Effector memory CD8-positive, alpha-beta T cell (primary cell): ENCODE data around the gene NDUFAB1.
"Not testable (repeated sequence)": the region's sequence is repeated elsewhere in the genome, so short reads cannot be mapped to it uniquely, and the experiment has no call there.

Experiments
- ATAC-seq: fragments of 150-1000 bp; cut with Tn5 transposase; replicated peaks from 2 replicates; pipeline ENCODE4 v1.10.0; 2021; ENCODE audit warnings: mild to moderate bottlenecking, moderate library complexity
- DNase-seq, 3 experiments: peaks; one replicate each; pipeline ENCODE4 v3.0.0; 2021
- H3K27ac Mint-ChIP-seq, 2 donors: one replicate each; pipeline ENCODE4 v1.8.0; 2022; ENCODE audit warnings: mild to moderate bottlenecking in 2 of 2, mixed read lengths in 2 of 2, moderate library complexity in 2 of 2
- H3K27me3 Mint-ChIP-seq, 2 donors: one replicate each; pipeline ENCODE4 v1.8.0; 2022; ENCODE audit warnings: mixed read lengths in 2 of 2
- H3K36me3 Mint-ChIP-seq: one replicate; pipeline ENCODE4 v1.8.0; 2022; ENCODE audit warnings: mild to moderate bottlenecking, moderate library complexity, mixed read lengths; ENCODE audit not compliant: insufficient read depth
- H3K4me1 Mint-ChIP-seq, 2 donors: one replicate each; pipeline ENCODE4 v1.8.0; 2022; ENCODE audit warnings: low read depth in 2 of 2, mixed read lengths in 2 of 2
- H3K4me3 Mint-ChIP-seq, 2 donors: one replicate each; pipeline ENCODE4 v1.8.0; 2022; ENCODE audit warnings: mild to moderate bottlenecking in 2 of 2, mixed read lengths in 2 of 2, moderate library complexity in 2 of 2
- H3K9me3 Mint-ChIP-seq, 2 donors: one replicate each; pipeline ENCODE4 v1.8.0; 2022; ENCODE audit warnings: mixed read lengths in 2 of 2
- total RNA-seq, 9 experiments: gene quantifications; one replicate each; lab custom pipeline; 2026; lab: John Stamatoyannopoulos, UW

NDUFAB1 gene
- 11.5 to 108 (median 35.2) reads per million in 9 experiments for total RNA-seq

- peaks cover 14% of the 10 kb centered on the region for H3K36me3 Mint-ChIP-seq
Measured at GRCh38 chr16:23595951-23596720, at the start of gene NDUFAB1. NDUFAB1 (minus strand) TSS chr16:23596316; CDS start chr16:23596290, 26 bp downstream.

DNA sequence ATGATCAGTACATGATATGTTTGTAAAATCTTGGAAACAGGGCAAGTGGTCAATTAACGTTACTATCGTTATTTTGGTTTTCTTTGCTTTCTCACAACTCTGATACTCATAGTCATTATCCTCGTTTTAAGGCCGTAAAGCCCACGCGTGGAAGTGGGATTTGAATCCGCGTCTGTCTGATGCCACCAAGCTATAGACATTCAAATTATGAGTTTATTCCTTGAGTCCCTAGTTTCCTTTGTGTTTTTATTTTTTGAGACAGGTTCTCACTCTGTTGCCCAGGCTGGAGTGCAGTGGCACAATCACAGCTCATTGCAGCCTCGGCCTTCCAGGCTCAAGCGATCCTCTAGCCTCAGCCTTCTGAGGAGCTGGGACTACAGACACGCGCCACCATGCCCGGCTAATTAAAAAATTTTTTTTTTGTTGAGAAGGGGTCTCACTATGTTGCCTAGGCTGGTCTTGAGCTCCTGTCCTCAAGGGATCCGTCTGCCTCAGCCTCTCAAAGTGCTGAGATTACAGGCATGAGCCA, 46.2 kb upstream of the NDUFAB1 start:
- Mint-ChIP-seq H3K27me3 (no peaks in the 10 kb centered on the region), H3K9me3 (no peaks in the 10 kb centered on the region), H3K27ac (peak overlapping the region; percentile 97 to 98), H3K4me1 (peaks cover 35% of the 10 kb centered on the region in 2 donors), H3K4me3 (peak overlapping the region; percentile 95 to 96), H3K36me3 (peaks cover 52% of the 10 kb centered on the region)
- ATAC-seq = no peak
- no peak for DNase-seq

More at GRCh38 chr16:23595951-23596720, at the start of gene NDUFAB1:
- peak; percentile 98 for ATAC-seq
- peak within 1 kb of the TSS; percentile 82 to 83 for H3K4me3 Mint-ChIP-seq
- H3K27me3 Mint-ChIP-seq = no peaks in the 10 kb centered on the region
- H3K4me1 Mint-ChIP-seq = peaks cover 14 to 31% of the 10 kb centered on the region in 2 donors
- peak; percentile 86 to 93 (median 92) for DNase-seq
- no peaks in the 10 kb centered on the region for H3K9me3 Mint-ChIP-seq
- H3K27ac Mint-ChIP-seq = peak within 1 kb of the TSS; percentile 58 to 81

GRCh38 chr16:23640931-23641765, 45.0 kb upstream of the NDUFAB1 start, which contains the start of the genes DCTN5 and PALB2:
DCTN5 (plus strand) TSS chr16:23641466; CDS start chr16:23641543, 77 bp downstream.
PALB2 (minus strand) TSS chr16:23641310; CDS start chr16:23641157, 153 bp downstream.
- H3K27me3 Mint-ChIP-seq = no peaks in the 10 kb centered on the region

GRCh38 chr16:23640615-23640930, 44.5 kb upstream of the NDUFAB1 start:
- H3K36me3 Mint-ChIP-seq = peaks cover 49% of the 10 kb centered on the region
- H3K9me3 Mint-ChIP-seq = no peaks in the 10 kb centered on the region
- DNase-seq (no peak), ATAC-seq (no peak)
- no peaks in the 10 kb centered on the region for H3K27me3 Mint-ChIP-seq
- peak overlapping the region; percentile 95 to 96 for H3K4me3 Mint-ChIP-seq
- peak overlapping the region; percentile 97 to 98 for H3K27ac Mint-ChIP-seq
- peaks cover 23% of the 10 kb centered on the region in 2 donors for H3K4me1 Mint-ChIP-seq

More at GRCh38 chr16:23640931-23641765, 45.0 kb upstream of the NDUFAB1 start, which contains the start of the genes DCTN5 and PALB2:
- DNase-seq = peak; percentile 69 to 77 (median 72)
- Mint-ChIP-seq H3K27ac (peak within 1 kb of the TSS; percentile 97 to 98), H3K9me3 (no peaks in the 10 kb centered on the region), H3K4me3 (peak within 1 kb of the TSS; percentile 95 to 96), H3K4me1 (peaks cover 28% of the 10 kb centered on the region in 2 donors), H3K36me3 (peaks cover 47% of the 10 kb centered on the region)
- ATAC-seq = peak; percentile 95

- Mint-ChIP-seq H3K4me3 (no peak overlapping the region), H3K27me3 (no peaks in the 10 kb centered on the region), H3K36me3 (peaks cover 23% of the 10 kb centered on the region), H3K27ac (no peak overlapping the region), H3K4me1 (peaks cover 9% of the 10 kb centered on the region in 2 donors), H3K9me3 (no peaks in the 10 kb centered on the region)
- DNase-seq (no peak), ATAC-seq (no peak)
Measured at GRCh38 chr16:23635958-23636357, 39.8 kb upstream of the NDUFAB1 start.

- Mint-ChIP-seq H3K4me1 (peaks cover 0 to 2% of the 10 kb centered on the region in 2 donors), H3K36me3 (peaks cover 24% of the 10 kb centered on the region), H3K27ac (no peak overlapping the region), H3K27me3 (no peaks in the 10 kb centered on the region), H3K9me3 (no peaks in the 10 kb centered on the region), H3K4me3 (no peak overlapping the region)
- ATAC-seq (no peak), DNase-seq (no peak)
Measured at GRCh38 chr16:23634461-23635036, 38.4 kb upstream of the NDUFAB1 start.

DNA sequence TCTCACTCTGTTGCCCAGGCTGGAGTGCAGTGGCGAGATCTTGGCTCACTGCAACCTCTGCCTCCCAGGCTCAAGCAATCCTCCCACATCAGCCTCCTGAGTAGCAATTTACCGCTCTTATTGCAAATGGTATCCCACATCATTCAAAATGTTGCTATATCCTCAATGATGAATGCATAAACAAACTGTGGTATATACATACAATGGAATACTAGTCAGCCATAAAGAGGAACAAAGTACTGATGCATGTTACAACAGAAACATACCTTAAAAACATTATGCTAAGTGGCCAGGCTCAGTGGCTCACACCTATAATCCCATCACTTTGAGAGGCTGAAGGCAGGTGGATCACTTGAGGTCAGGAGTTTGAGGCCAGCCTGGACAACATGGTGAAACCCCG, 35.8 kb upstream of the NDUFAB1 start:
- H3K4me3 Mint-ChIP-seq, H3K4me1 Mint-ChIP-seq, DNase-seq, H3K9me3 Mint-ChIP-seq, H3K27ac Mint-ChIP-seq, ATAC-seq, H3K27me3 Mint-ChIP-seq: not testable (repeated sequence)
- peaks cover 36% of the 10 kb centered on the region for H3K36me3 Mint-ChIP-seq

DNA sequence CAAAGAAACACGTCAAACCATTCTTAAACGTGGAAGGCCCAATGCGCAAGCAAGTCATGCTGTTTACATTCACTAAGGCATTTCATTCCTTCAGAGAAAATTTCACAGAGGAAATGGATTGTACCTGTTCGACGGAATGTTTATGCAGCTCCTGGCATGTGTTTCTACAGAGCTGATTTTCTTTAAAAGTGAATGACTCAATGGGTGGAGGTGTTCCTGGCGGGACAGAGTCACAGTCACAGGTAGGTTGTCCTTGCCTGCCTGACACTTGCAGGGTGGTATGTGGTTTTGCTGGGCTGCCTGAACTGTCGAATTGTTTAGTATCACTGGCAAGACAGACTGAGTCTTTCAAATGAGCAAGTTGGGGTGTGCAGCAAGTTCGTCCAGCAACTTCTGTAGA, 33.4 kb upstream of the NDUFAB1 start:
- DNase-seq (no peak), ATAC-seq (no peak)
- H3K27me3 Mint-ChIP-seq = no peaks in the 10 kb centered on the region
- no peak overlapping the region for H3K27ac Mint-ChIP-seq
- peaks cover 44% of the 10 kb centered on the region for H3K36me3 Mint-ChIP-seq
- no peak overlapping the region for H3K4me3 Mint-ChIP-seq
- H3K4me1 Mint-ChIP-seq = peaks cover 0 to 2% of the 10 kb centered on the region in 2 donors
- no peaks in the 10 kb centered on the region for H3K9me3 Mint-ChIP-seq

DNA sequence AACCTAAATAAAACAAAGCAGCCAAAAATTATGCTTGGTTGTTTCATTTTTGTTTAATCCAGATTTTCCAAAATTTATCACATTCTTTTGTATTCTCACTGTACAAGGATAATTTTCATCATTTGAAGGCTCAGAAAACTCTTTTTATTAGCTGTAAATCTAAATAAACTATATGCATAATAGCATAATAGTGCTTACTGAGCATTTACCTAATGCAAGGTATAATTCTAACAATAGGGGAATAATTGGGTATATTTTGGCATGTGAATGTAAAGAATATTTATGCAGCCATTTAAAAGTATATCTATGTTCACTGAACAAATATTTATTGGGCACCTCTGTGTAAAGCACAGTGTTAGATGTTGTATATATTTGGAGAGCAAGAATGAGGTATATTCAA, 28.0 kb upstream of the NDUFAB1 start:
- H3K4me1 Mint-ChIP-seq = no peaks in the 10 kb centered on the region
- no peaks in the 10 kb centered on the region for H3K27me3 Mint-ChIP-seq
- H3K27ac Mint-ChIP-seq = no peak overlapping the region
- H3K9me3 Mint-ChIP-seq = no peaks in the 10 kb centered on the region
- no peak for DNase-seq
- H3K36me3 Mint-ChIP-seq = peaks cover 76% of the 10 kb centered on the region
- ATAC-seq = no peak
- H3K4me3 Mint-ChIP-seq = no peak overlapping the region

GRCh38 chr16:23615805-23616204, 19.7 kb upstream of the NDUFAB1 start:
- Mint-ChIP-seq H3K4me1 (no peaks in the 10 kb centered on the region), H3K9me3 (no peaks in the 10 kb centered on the region), H3K4me3 (no peak overlapping the region), H3K27ac (peak overlapping the region in 1 of 2 donors; percentile 30), H3K36me3 (peaks cover 23% of the 10 kb centered on the region), H3K27me3 (no peaks in the 10 kb centered on the region)
- DNase-seq = no peak
- no peak for ATAC-seq

GRCh38 chr16:23611936-23612335, 15.8 kb upstream of the NDUFAB1 start:
- H3K9me3 Mint-ChIP-seq = no peaks in the 10 kb centered on the region
- H3K4me1 Mint-ChIP-seq = no peaks in the 10 kb centered on the region
- DNase-seq = no peak
- H3K36me3 Mint-ChIP-seq = peaks cover 10% of the 10 kb centered on the region
- no peak overlapping the region for H3K4me3 Mint-ChIP-seq
- no peak overlapping the region for H3K27ac Mint-ChIP-seq
- H3K27me3 Mint-ChIP-seq = no peaks in the 10 kb centered on the region
- no peak for ATAC-seq

DNA sequence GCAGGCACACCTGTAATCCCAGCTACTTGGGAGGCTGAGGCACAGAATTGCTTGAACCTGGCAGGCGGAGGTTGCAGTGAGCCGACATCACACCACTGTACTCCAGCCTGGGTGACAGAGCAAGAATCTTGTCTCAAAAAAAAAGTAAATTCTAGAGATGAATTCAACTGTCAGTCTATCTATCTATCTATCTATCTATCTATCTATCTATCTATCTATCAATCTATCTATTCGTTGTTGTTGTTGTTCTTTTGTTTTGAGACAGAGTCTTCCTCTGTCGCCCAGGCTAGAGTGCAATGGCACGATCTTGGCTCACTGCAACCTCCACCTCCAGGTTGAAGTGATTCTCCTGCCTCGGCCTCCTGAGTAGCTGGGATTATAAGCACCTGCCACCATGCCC, 14.8 kb upstream of the NDUFAB1 start:
- not testable (repeated sequence) for H3K27me3 Mint-ChIP-seq, DNase-seq, ATAC-seq, H3K4me3 Mint-ChIP-seq, H3K36me3 Mint-ChIP-seq, H3K4me1 Mint-ChIP-seq, H3K9me3 Mint-ChIP-seq, H3K27ac Mint-ChIP-seq

GRCh38 chr16:23609929-23610328, 13.8 kb upstream of the NDUFAB1 start:
- H3K36me3 Mint-ChIP-seq = peaks cover 4% of the 10 kb centered on the region
- ATAC-seq = no peak

More at GRCh38 chr16:23609929-23610328, 13.8 kb upstream of the NDUFAB1 start:
- H3K27me3 Mint-ChIP-seq = no peaks in the 10 kb centered on the region
- H3K27ac Mint-ChIP-seq = no peak overlapping the region
- H3K4me1 Mint-ChIP-seq = no peaks in the 10 kb centered on the region
- no peaks in the 10 kb centered on the region for H3K9me3 Mint-ChIP-seq
- no peak overlapping the region for H3K4me3 Mint-ChIP-seq
- no peak for DNase-seq
